OCI-LY3 (cell line): Measurements from ENCODE around the gene PITPNM3.

ENCODE experiments used
- H2AFZ ChIP-seq: fragments of 200-600, 300-600 bp; shearing (Covaris generic); 2 replicates; pipeline ENCODE4 v1.6.0; 2014; ENCODE audit warnings: antibody characterized with exemption, low read depth, low read length
- H3K27ac ChIP-seq: fragments of 200-600, 300-600 bp; sonication (generic); 2 replicates; pipeline ENCODE4 v1.5.1; 2014; ENCODE audit warnings: mild to moderate bottlenecking, low read length, moderate library complexity, mixed read lengths
- H3K27me3 ChIP-seq: fragments of 200-600, 300-600 bp; sonication (generic); 2 replicates; pipeline ENCODE4 v1.6.1; 2014; ENCODE audit warnings: low read depth, low read length, mixed read lengths
- H3K36me3 ChIP-seq: fragments of 200-600, 300-600 bp; sonication (generic); replicated peaks from 2 replicates; pipeline ENCODE3; 2014; ENCODE audit warnings: low read depth, low read length, mixed read lengths
- H3K4me1 ChIP-seq: fragments of 300-600, 200-600 bp; sonication (generic); 2 replicates; pipeline ENCODE4 v1.6.1; 2014; ENCODE audit warnings: low read length, mixed read lengths
- H3K4me2 ChIP-seq: fragments of 200-600, 300-600 bp; sonication (generic); 2 replicates; pipeline ENCODE4 v1.6.1; 2014; ENCODE audit warnings: low read length, mixed read lengths
- H3K4me3 ChIP-seq: fragments of 300-600, 200-600 bp; sonication (generic); 2 replicates; pipeline ENCODE4 v1.5.1; 2014; ENCODE audit warnings: antibody characterized with exemption, mild to moderate bottlenecking, low read length, moderate library complexity
- H3K79me2 ChIP-seq: fragments of 300-600, 200-600 bp; shearing (Covaris generic); 2 replicates; pipeline ENCODE4 v1.6.1; 2014; ENCODE audit warnings: mild to moderate bottlenecking, low read length, mixed read lengths
- H3K9ac ChIP-seq: fragments of 300-600, 200-600 bp; shearing (Covaris generic); 2 replicates; pipeline ENCODE4 v1.6.0; 2014; ENCODE audit warnings: mild to moderate bottlenecking, low read length, moderate library complexity
- H3K9me3 ChIP-seq: fragments of 200-600, 300-600 bp; shearing (Covaris generic); 2 replicates; pipeline ENCODE4 v1.6.1; 2014; ENCODE audit warnings: low read length, mixed read lengths; ENCODE audit not compliant: insufficient read depth
- H4K20me1 ChIP-seq: fragments of 200-600, 300-600 bp; sonication (generic); 2 replicates; pipeline ENCODE4 v1.6.1; 2016; ENCODE audit warnings: low read length, mixed read lengths; ENCODE audit not compliant: insufficient read depth
- CTCF ChIP-seq: fragments of 200-600, 300-600 bp; sonication (generic); IDR thresholded peaks from 2 replicates; pipeline ENCODE4 v1.5.1; 2014; ENCODE audit warnings: antibody characterized with exemption, low read length, low read depth
- EZH2phosphoT487 ChIP-seq: fragments of 200-600 bp; shearing (Covaris generic); IDR thresholded peaks from 2 replicates; pipeline ENCODE4 v1.6.1; 2018; ENCODE audit warnings: antibody characterized with exemption, mixed run types, low read depth

The PITPNM3 gene

GRCh38 chr17:6460531-6461161 lies 95.7 kb downstream of the PITPNM3 start:
- Histone ChIP-seq H2AFZ (no peak overlapping the region), H3K4me2 (no peak overlapping the region), H3K27ac (no peak overlapping the region), H4K20me1 (no peaks in the 10 kb centered on the region), H3K4me3 (no peak overlapping the region), H3K36me3 (no peaks in the 10 kb centered on the region), H3K4me1 (no peaks in the 10 kb centered on the region), H3K79me2 (no peaks in the 10 kb centered on the region), H3K9me3 (no peaks in the 10 kb centered on the region), H3K9ac (no peak overlapping the region), H3K27me3 (no peaks in the 10 kb centered on the region)
- TF ChIP-seq CTCF (no peak), EZH2phosphoT487 (no peak)

- Histone ChIP-seq H3K4me3 (no peak overlapping the region), H2AFZ (no peak overlapping the region), H3K79me2 (no peaks in the 10 kb centered on the region), H3K27me3 (no peaks in the 10 kb centered on the region), H3K4me1 (no peaks in the 10 kb centered on the region), H4K20me1 (no peaks in the 10 kb centered on the region), H3K27ac (no peak overlapping the region), H3K36me3 (no peaks in the 10 kb centered on the region), H3K9me3 (no peaks in the 10 kb centered on the region), H3K4me2 (no peak overlapping the region), H3K9ac (no peak overlapping the region)
- TF ChIP-seq EZH2phosphoT487 (no peak), CTCF (no peak)
These were observed 97.8 kb downstream of the PITPNM3 start for GRCh38 chr17:6458460-6458950.

- H2AFZ ChIP-seq, result no peak overlapping the region
- H3K9ac ChIP-seq, result no peak overlapping the region
- TF ChIP-seq CTCF, result no peak
- no peak for TF ChIP-seq EZH2phosphoT487
- no peaks in the 10 kb centered on the region for H4K20me1 ChIP-seq
- no peak overlapping the region for H3K27ac ChIP-seq
- no peak overlapping the region for H3K4me2 ChIP-seq
- H3K4me3 ChIP-seq, result no peak overlapping the region
- no peaks in the 10 kb centered on the region for H3K27me3 ChIP-seq
- no peaks in the 10 kb centered on the region for H3K36me3 ChIP-seq
- no peaks in the 10 kb centered on the region for H3K4me1 ChIP-seq
- H3K9me3 ChIP-seq, result no peaks in the 10 kb centered on the region
- no peaks in the 10 kb centered on the region for H3K79me2 ChIP-seq
These were observed 98.5 kb downstream of the PITPNM3 start for GRCh38 chr17:6457688-6458459.

GRCh38 chr17:6456914-6457687 lies 99.3 kb downstream of the PITPNM3 start:
- Histone ChIP-seq H3K4me2 (no peak overlapping the region), H2AFZ (no peak overlapping the region), H3K4me3 (no peak overlapping the region)

More at GRCh38 chr17:6456914-6457687, 99.3 kb downstream of the PITPNM3 start:
- Histone ChIP-seq H3K36me3 (no peaks in the 10 kb centered on the region), H3K79me2 (no peaks in the 10 kb centered on the region), H3K27me3 (no peaks in the 10 kb centered on the region), H3K9me3 (no peaks in the 10 kb centered on the region), H3K9ac (no peak overlapping the region), H4K20me1 (no peaks in the 10 kb centered on the region), H3K4me1 (no peaks in the 10 kb centered on the region), H3K27ac (no peak overlapping the region)
- TF ChIP-seq EZH2phosphoT487 (no peak), CTCF (no peak)
